GM03348 (cell line): Measurements from ENCODE around the gene RALGPS2.

Experiments used
- DNase-seq: peaks from one replicate; pipeline ENCODE4 v3.0.0; 2012; ENCODE audit warnings: low spot score

RALGPS2 gene

DNA sequence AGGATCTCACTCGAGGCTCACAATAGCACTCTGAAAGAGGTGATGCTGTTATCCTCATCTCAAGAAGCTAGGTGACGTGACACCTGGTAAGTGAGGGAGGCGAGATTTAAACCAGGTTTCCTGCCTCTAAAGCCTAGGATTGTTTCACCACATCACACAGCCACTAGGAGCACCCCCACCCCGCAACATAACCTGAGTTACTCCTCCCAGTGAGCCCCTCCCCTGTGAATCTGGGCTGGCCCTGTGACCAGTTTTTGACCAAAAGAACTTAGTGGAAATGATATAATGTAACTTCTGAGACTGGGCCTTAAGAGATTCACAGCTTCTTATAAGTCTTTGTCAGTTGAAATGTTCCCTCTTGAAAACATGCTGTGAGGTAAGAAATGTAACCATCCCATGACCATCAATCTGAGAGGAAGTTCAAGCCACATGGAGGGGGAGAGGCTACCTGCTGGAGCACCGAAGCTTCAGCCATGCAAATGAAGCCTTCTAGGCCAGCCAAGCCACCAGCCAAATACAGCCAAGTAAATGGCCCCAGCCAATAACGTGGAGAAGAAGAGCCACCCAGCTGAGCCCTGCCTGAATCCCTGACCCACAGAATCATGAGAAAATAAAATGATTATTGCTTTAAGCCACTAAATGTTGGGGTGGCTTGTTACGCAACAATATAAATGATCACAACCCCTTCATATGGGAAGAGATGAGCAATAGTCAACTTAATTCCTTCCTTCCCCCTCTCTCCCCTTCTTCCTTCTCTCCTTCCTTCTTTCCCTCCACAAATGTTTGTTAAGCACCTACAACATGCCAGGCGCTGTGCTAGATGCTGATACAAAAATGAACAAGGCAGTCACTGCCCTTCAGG, 239.7 kb downstream of the RALGPS2 start:
- DNase-seq = no peak

DNA sequence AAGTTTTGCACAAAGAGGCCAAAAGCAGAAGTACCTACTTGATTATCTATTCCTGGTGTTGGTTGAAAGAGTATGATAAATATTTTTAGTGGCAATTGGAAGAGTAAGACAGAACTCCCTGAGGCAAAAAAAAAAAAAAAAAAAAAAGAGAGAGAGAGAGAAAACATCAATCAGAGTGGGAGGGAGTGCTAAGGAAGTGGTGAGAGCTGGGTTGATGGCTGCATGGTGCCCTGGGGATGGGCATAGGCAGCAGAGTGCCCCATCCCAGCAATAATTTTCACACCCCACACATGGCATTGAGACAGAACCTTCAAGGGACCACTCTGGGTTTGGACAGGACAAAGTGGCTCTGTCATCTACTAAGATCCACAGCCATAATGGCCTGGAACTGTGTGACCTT, 241.3 kb downstream of the RALGPS2 start:
- DNase-seq = no peak

DNA sequence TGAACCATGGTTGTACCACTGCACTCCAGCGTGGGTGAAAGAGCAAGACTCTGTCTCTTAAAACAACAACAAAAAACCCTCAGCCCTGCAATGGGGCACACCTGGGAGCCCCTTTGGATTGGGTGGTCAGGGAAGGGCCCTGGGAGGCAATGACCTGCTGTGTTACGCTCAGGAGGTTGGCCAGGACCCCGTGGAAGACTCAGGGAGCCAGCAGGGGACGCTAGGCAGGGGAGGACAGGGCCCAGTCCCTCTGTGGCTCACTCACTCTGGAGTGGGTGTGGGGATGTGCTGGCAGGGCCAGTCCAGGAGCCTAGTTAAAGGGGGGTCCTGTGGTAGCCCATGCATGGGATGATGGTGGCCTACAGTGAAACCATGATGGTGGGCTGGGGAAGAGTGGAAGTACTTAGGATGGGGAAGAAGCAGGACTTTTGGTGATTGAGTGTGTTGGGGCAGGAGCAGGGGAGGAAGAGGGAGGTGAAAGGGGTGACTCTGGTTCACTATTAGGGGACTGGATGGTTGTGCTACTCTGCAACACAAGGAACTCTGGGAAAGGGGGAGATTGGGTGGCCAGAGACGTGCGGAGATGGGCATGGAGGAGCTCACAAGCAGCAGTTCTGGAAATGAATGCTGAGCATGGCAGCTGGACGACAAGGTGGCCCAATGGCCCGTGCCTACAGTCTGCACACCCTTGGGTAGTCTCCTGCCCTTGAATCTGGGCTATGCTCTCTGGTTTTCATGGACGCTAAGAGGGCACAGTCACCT, 244.4 kb downstream of the RALGPS2 start:
- no peak for DNase-seq

DNA sequence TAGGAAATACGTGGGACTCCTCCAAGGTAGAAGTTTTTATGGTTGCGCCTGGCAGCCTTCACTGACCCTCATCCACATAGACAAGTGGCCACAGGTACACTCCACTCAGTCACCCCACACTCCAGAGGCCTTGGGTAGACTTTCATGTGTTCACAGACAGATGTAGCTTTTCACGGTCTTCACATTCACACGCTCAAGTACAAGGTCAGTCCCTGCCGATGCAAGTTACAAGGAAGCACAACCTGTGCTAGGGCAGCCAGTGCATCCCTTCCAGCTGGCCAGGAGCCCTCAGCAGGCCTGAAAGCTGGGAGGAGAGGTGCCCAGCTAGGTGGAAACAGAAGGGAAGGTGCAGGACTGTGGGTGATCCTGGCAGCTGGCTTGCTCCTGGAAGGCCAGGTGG, 245.1 kb downstream of the RALGPS2 start:
- no peak for DNase-seq
